Tibial nerve (tissue), 4 donors: ENCODE results near the gene ASTN2. TPM values are rescaled to one million over a fixed set of nuclear protein-coding genes. Genes with fewer than 3 reads are reported as not detected.

Source experiments
- DNase-seq, 2 donors: peaks; one replicate each; pipeline ENCODE4 v3.0.0-alpha.2; 2019; ENCODE audit warnings: low spot score in 2 of 2
- H3K27ac ChIP-seq, 4 donors: fragments of 200-600 bp; sonication (generic) in 3 of 4; one replicate each; pipeline ENCODE4 v1.5.1; 2017 to 2019; ENCODE audit warnings: mild to moderate bottlenecking in 1 of 4
- H3K27me3 ChIP-seq, 2 donors: fragments of 200-600 bp; sonication (generic) in 1 of 2; one replicate each; pipeline versions ENCODE4 v1.5.1 to v1.6.0; 2017 to 2019
- H3K36me3 ChIP-seq, 3 donors: fragments of 200-600 bp; sonication (generic); one replicate each; pipeline ENCODE4 v1.5.1; 2018 to 2019
- H3K4me1 ChIP-seq, 4 donors: fragments of 200-600 bp; sonication (generic) in 3 of 4; one replicate each; pipeline ENCODE4 v1.5.1; 2017 to 2019
- H3K4me3 ChIP-seq, 4 donors: fragments of 200-600 bp; sonication (generic) in 3 of 4; one replicate each; pipeline ENCODE4 v1.5.1; 2017 to 2019; ENCODE audit warnings: mild to moderate bottlenecking in 1 of 4, moderate library complexity in 1 of 4
- H3K9me3 ChIP-seq, 4 donors: fragments of 200-600 bp; sonication (generic) in 3 of 4; one replicate each; pipeline ENCODE4 v1.5.1; 2017 to 2019
- CTCF ChIP-seq, 5 experiments: fragments of 200-600 bp in 3 of 5; fragments of 450-650 bp in 2 of 5; sonication (generic) in 3 of 5; IDR thresholded peaks; one replicate each; pipeline ENCODE4 v1.5.1; 2016 to 2019; ENCODE audit warnings: antibody characterized with exemption in 5 of 5, mild to moderate bottlenecking in 3 of 5, moderate library complexity in 2 of 5
- EP300 ChIP-seq, 2 donors: sonication (generic); formaldehyde crosslinking; IDR thresholded peaks; one replicate each; pipeline ENCODE4 v1.6.1; 2017; ENCODE audit warnings: antibody characterized with exemption in 2 of 2, mild to moderate bottlenecking in 1 of 2
- POLR2A ChIP-seq, 2 donors: fragments of 450-650 bp; IDR thresholded peaks; one replicate each; pipeline ENCODE4 v1.6.1; 2017; ENCODE audit warnings: antibody characterized with exemption in 2 of 2, mild to moderate bottlenecking in 2 of 2, moderate library complexity in 2 of 2
- WGBS, 2 donors: methylation state at CpG; one replicate each; pipeline ENCODE4 v1.1.5; 2018; 5-methylcytosine and 5-hydroxymethylcytosine counted together
- small RNA-seq: library from RNA; depleted of rRNA; stranded (forward); fragments of <200 nt; gene quantifications from one replicate; pipeline ENCODE3, GENCODE V24; 2016
- total RNA-seq, 4 donors: library from RNA; depleted of rRNA; stranded (reverse); fragments of >200 nt; gene quantifications; one replicate each; pipeline ENCODE4 v1.1.0, GENCODE V29; 2016

ASTN2 gene
- total RNA-seq, 4 donors from 2014 or later = 9.0 to 14.9 (median 12.3) TPM

GRCh38 chr9:116378873-116379272 is 1036.0 kb downstream of the ASTN2 start:
- whole genome bisulfite sequencing, 2 donors = 96 to 100% methylated on average over 2 of the region's 2 CpGs
- DNase-seq = no peak

GRCh38 chr9:116377179-116377798 is 1037.6 kb downstream of the ASTN2 start:
- 48 to 49% methylated on average over 8 of the region's 8 CpGs for WGBS, 2 donors
- Histone ChIP-seq H3K4me1 (peaks cover 0 to 13% (median 0%) of the 10 kb centered on the region in 4 donors), H3K9me3 (no peaks in the 10 kb centered on the region), H3K4me3 (no peak overlapping the region), H3K27ac (no peak overlapping the region), H3K36me3 (no peaks in the 10 kb centered on the region), H3K27me3 (no peaks in the 10 kb centered on the region)
- TF ChIP-seq POLR2A (IDR thresholded peaks at IDR 0.05) (no peak), CTCF (IDR thresholded peaks at IDR 0.05) (no peak), EP300 (IDR thresholded peaks at IDR 0.05) (no peak)
- DNase-seq = no peak

More at GRCh38 chr9:116378873-116379272, 1036.0 kb downstream of the ASTN2 start:
- Histone ChIP-seq H3K27me3 (no peaks in the 10 kb centered on the region), H3K9me3 (no peaks in the 10 kb centered on the region), H3K36me3 (no peaks in the 10 kb centered on the region), H3K4me3 (no peak overlapping the region), H3K4me1 (peaks cover 0 to 17% (median 0%) of the 10 kb centered on the region in 4 donors), H3K27ac (no peak overlapping the region)
- TF ChIP-seq POLR2A (IDR thresholded peaks at IDR 0.05) (no peak), EP300 (IDR thresholded peaks at IDR 0.05) (no peak), CTCF (IDR thresholded peaks at IDR 0.05) (no peak)

Small RNAs within 50 kb of the gene (small RNA-seq; reads per million reads assigned to genes)
- gene SNORA70C = not detected
